ENCODE data around the gene KRTAP20-2. TPM values are rescaled to one million over a fixed set of nuclear protein-coding genes. Genes with fewer than 3 reads are reported as not detected.

Gene KRTAP20-2
- not detected in 2 replicates for total RNA-seq (2014; rRNA removed; shearing (Covaris generic))

DNA sequence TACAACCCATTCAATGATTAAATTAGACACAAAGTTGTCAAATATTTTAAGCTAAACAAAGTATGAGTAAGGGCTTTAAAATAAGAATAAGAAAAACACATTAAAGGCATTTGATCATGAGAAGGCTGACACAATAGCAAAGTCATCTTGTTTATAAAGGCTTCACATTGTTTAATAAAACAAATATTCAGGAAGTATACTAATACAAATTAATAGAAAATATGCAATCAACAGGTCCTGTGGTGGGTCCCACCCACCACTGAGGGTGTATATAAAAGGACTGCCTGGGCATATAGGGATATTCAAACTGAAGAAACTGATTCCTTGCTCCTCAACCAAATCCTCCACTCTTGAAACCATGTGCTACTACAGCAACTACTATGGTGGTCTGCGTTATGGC, at the start of gene KRTAP20-2:
KRTAP20-2 (plus strand) TSS at position 301 of the 400 bp plus-strand sequence; CDS start at position 359, 58 bp downstream.
- Histone ChIP-seq H3K36me3 (replicated peaks; ENCODE audit: control insufficient read depth, insufficient read depth, low read length) (no peaks in the 10 kb centered on the region), H3K27me3 (ENCODE audit: control insufficient read depth, insufficient read depth, low read length) (no peaks in the 10 kb centered on the region), H3K4me3 (ENCODE audit: insufficient read depth, low read depth, low read length) (no peak within 1 kb of the TSS)
- DNase-seq: no peak

DNA sequence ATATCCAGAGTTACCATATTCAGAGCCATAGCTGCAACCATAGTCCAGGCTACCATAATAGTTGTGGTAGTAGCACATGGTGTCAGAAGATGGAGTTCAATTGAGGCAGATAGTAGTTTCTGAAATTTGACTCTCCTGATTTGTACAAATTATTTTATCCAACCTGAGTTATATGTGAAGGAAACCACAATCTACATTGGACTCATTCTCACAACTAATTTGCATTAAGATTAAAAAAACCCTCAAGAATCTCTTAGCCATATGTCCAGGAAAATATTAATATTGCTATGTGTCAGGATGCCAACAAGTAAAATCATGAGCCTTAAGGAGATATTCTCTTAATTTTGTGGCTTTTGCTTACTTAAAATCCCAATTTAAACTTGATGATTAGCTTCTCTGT, 44.7 kb upstream of the KRTAP20-2 start, which contains the start of gene KRTAP22-2:
KRTAP22-2 (minus strand) TSS at position 101 of the 400 bp plus-strand sequence.
- DNase-seq: no peak
- no peak within 1 kb of the TSS for H3K4me3 ChIP-seq (ENCODE audit: insufficient read depth, low read depth, low read length)
- H3K27me3 ChIP-seq (ENCODE audit: control insufficient read depth, insufficient read depth, low read length): no peaks in the 10 kb centered on the region
- no peaks in the 10 kb centered on the region for H3K36me3 ChIP-seq (replicated peaks; ENCODE audit: control insufficient read depth, insufficient read depth, low read length)

DNA sequence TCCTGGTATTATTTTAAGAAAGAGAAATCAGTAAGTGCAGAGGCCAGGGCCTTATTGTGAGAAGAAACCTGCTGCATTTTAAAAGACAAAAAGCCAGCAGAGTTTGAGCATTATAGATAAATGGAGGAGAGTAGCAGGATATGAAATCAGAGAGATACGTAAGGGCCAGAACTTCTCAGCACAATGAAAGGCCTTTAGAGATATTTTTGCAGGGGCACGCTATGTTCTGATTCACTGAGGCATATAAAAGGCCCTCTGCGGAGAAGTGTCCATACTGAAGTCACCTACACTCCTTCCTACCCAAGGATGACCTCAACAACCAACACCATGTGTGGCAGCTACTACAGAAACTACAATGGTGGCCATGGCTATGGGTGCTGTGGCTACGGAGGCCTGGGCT, 42.9 kb upstream of the KRTAP20-2 start, which contains the start of gene KRTAP6-3:
KRTAP6-3 (plus strand) TSS at position 301 of the 400 bp plus-strand sequence; CDS start at position 307, 6 bp downstream.
- no peak for DNase-seq

GRCh38 chr21:30598802-30599201, 36.2 kb upstream of the KRTAP20-2 start, which contains the start of gene KRTAP6-2:
KRTAP6-2 (minus strand) TSS chr21:30598902; CDS start chr21:30598874, 28 bp downstream.
- Histone ChIP-seq H3K4me3 (ENCODE audit: insufficient read depth, low read depth, low read length) (no peak within 1 kb of the TSS), H3K27me3 (ENCODE audit: control insufficient read depth, insufficient read depth, low read length) (no peaks in the 10 kb centered on the region), H3K36me3 (replicated peaks; ENCODE audit: control insufficient read depth, insufficient read depth, low read length) (no peaks in the 10 kb centered on the region)
- DNase-seq: no peak

More for the DNA sequence above, 42.9 kb upstream of the KRTAP20-2 start, which contains the start of gene KRTAP6-3:
- Histone ChIP-seq H3K36me3 (replicated peaks; ENCODE audit: control insufficient read depth, insufficient read depth, low read length) (no peaks in the 10 kb centered on the region), H3K27me3 (ENCODE audit: control insufficient read depth, insufficient read depth, low read length) (no peaks in the 10 kb centered on the region), H3K4me3 (ENCODE audit: insufficient read depth, low read depth, low read length) (no peak within 1 kb of the TSS)

- Histone ChIP-seq H3K27me3 (ENCODE audit: control insufficient read depth, insufficient read depth, low read length) (no peaks in the 10 kb centered on the region), H3K4me3 (ENCODE audit: insufficient read depth, low read depth, low read length) (no peak within 1 kb of the TSS), H3K36me3 (replicated peaks; ENCODE audit: control insufficient read depth, insufficient read depth, low read length) (no peaks in the 10 kb centered on the region)
- DNase-seq: no peak
These were observed 34.2 kb upstream of the KRTAP20-2 start, which contains the start of gene KRTAP22-1 for GRCh38 chr21:30600787-30601186. KRTAP22-1 (plus strand) TSS chr21:30601087.

DNA sequence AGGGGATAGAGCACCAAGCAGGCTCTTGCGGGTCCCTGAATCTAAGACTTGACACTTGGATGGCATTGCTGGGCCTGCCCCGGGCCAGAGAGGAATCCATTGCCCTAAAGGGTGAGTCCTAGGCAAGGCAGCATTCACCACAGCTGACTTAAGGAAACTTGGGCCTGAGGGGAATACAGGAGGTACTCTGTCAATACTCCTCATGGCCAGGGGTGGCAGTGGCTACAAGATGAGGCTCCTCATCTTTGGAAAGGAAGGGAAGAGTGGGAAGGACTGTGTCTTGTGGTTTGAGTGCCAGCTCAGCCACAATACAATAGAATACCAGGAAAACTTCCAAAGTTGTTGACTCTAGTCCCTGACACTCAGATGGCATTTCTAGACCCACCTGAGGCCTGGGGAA, 29.0 kb upstream of the KRTAP20-2 start:
- H3K4me3 ChIP-seq (ENCODE audit: insufficient read depth, low read depth, low read length): no peak overlapping the region
- H3K27me3 ChIP-seq (ENCODE audit: control insufficient read depth, insufficient read depth, low read length): no peaks in the 10 kb centered on the region
- no peaks in the 10 kb centered on the region for H3K36me3 ChIP-seq (replicated peaks; ENCODE audit: control insufficient read depth, insufficient read depth, low read length)
- peak; percentile 9 for DNase-seq

DNA sequence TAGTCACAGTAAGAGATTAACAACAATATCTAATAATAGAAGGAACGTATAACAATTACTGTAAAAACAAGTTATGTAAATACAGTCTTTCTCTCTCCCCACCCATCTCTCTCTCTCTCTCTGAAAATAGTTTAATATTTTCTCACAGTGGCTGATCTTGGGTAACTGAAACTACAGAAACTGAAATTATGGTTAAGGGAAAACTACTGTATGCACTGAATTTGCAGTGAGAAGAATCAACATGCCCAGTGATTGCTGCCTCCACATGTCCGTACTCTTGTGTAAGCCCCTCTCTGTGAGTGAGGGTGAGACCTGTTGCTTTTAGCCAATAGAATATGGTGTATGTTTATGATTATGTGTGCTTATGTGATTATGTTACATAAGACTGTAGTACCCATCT, 22.9 kb upstream of the KRTAP20-2 start:
- H3K27me3 ChIP-seq (ENCODE audit: control insufficient read depth, insufficient read depth, low read length): no peaks in the 10 kb centered on the region
- H3K4me3 ChIP-seq (ENCODE audit: insufficient read depth, low read depth, low read length): no peak overlapping the region
- no peak for DNase-seq
- H3K36me3 ChIP-seq (replicated peaks; ENCODE audit: control insufficient read depth, insufficient read depth, low read length): no peaks in the 10 kb centered on the region

- Histone ChIP-seq H3K4me3 (ENCODE audit: insufficient read depth, low read depth, low read length) (no peak within 1 kb of the TSS), H3K27me3 (ENCODE audit: control insufficient read depth, insufficient read depth, low read length) (no peaks in the 10 kb centered on the region), H3K36me3 (replicated peaks; ENCODE audit: control insufficient read depth, insufficient read depth, low read length) (no peaks in the 10 kb centered on the region)
- DNase-seq: no peak
These were observed 21.2 kb upstream of the KRTAP20-2 start, which contains the start of gene KRTAP6-1 for GRCh38 chr21:30613836-30614235. KRTAP6-1 (minus strand) TSS chr21:30613930; CDS start chr21:30613904, 26 bp downstream.

GRCh38 chr21:30615199-30615598, 19.8 kb upstream of the KRTAP20-2 start:
- H3K4me3 ChIP-seq (ENCODE audit: insufficient read depth, low read depth, low read length): no peak overlapping the region
- H3K36me3 ChIP-seq (replicated peaks; ENCODE audit: control insufficient read depth, insufficient read depth, low read length): no peaks in the 10 kb centered on the region
- no peaks in the 10 kb centered on the region for H3K27me3 ChIP-seq (ENCODE audit: control insufficient read depth, insufficient read depth, low read length)
- no peak for DNase-seq

GRCh38 chr21:30616125-30616524, 18.9 kb upstream of the KRTAP20-2 start, which contains the start of gene KRTAP20-1:
KRTAP20-1 (plus strand) TSS chr21:30616425; CDS start chr21:30616455, 30 bp downstream.
- Histone ChIP-seq H3K4me3 (ENCODE audit: insufficient read depth, low read depth, low read length) (no peak within 1 kb of the TSS), H3K36me3 (replicated peaks; ENCODE audit: control insufficient read depth, insufficient read depth, low read length) (no peaks in the 10 kb centered on the region), H3K27me3 (ENCODE audit: control insufficient read depth, insufficient read depth, low read length) (no peaks in the 10 kb centered on the region)
- DNase-seq: no peak

DNA sequence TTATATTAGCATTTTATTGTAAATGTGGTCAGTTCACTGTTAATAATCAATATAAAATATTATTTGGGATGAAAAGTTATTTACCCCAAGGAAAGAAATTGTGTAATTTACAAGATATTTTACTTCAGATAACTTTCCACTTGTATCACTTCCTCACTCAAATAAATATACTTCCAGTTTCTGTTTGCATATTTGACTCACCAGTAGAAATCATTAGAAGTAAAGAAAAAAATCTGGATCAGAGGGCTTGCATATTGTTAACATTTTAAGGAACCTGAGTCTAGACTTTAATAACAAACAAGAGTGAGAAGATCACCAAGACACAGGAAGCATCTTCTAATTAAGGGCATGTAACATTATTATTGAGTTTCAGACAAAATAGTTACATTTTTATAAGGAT, 14.9 kb upstream of the KRTAP20-2 start:
- no peak for DNase-seq
- H3K27me3 ChIP-seq (ENCODE audit: control insufficient read depth, insufficient read depth, low read length): no peaks in the 10 kb centered on the region
- no peaks in the 10 kb centered on the region for H3K36me3 ChIP-seq (replicated peaks; ENCODE audit: control insufficient read depth, insufficient read depth, low read length)
- no peak overlapping the region for H3K4me3 ChIP-seq (ENCODE audit: insufficient read depth, low read depth, low read length)

DNA sequence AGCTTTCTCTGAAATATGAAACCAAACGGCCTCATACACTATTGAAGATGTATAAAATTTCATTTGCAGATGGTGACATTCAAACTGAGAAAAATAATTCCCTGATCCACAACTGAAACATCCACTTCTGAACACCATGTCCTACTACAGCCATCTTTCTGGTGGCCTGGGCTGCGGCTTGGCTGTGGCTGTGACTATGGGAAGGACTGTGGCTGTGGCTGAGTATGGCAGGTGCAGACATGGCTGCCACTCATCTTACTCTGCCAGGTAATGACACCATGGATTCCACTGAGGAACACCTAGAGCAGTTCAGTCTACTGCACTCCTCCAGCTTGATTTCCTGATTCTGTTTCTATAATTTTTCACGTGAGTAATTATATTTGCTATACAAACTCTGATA, 14.5 kb upstream of the KRTAP20-2 start, which contains the start of gene KRTAP20-4:
KRTAP20-4 (plus strand) TSS at position 106 of the 400 bp plus-strand sequence.
- Histone ChIP-seq H3K4me3 (ENCODE audit: insufficient read depth, low read depth, low read length) (no peak within 1 kb of the TSS), H3K27me3 (ENCODE audit: control insufficient read depth, insufficient read depth, low read length) (no peaks in the 10 kb centered on the region), H3K36me3 (replicated peaks; ENCODE audit: control insufficient read depth, insufficient read depth, low read length) (no peaks in the 10 kb centered on the region)
- DNase-seq: no peak

- no peak for DNase-seq
- H3K4me3 ChIP-seq (ENCODE audit: insufficient read depth, low read depth, low read length): no peak overlapping the region
- H3K36me3 ChIP-seq (replicated peaks; ENCODE audit: control insufficient read depth, insufficient read depth, low read length): no peaks in the 10 kb centered on the region
- no peaks in the 10 kb centered on the region for H3K27me3 ChIP-seq (ENCODE audit: control insufficient read depth, insufficient read depth, low read length)
These were observed 11.6 kb upstream of the KRTAP20-2 start for GRCh38 chr21:30623362-30623761.

- Histone ChIP-seq H3K36me3 (replicated peaks; ENCODE audit: control insufficient read depth, insufficient read depth, low read length) (no peaks in the 10 kb centered on the region), H3K27me3 (ENCODE audit: control insufficient read depth, insufficient read depth, low read length) (no peaks in the 10 kb centered on the region), H3K4me3 (ENCODE audit: insufficient read depth, low read depth, low read length) (no peak overlapping the region)
- DNase-seq: no peak
These were observed 9.4 kb upstream of the KRTAP20-2 start for GRCh38 chr21:30625449-30626165.

DNA sequence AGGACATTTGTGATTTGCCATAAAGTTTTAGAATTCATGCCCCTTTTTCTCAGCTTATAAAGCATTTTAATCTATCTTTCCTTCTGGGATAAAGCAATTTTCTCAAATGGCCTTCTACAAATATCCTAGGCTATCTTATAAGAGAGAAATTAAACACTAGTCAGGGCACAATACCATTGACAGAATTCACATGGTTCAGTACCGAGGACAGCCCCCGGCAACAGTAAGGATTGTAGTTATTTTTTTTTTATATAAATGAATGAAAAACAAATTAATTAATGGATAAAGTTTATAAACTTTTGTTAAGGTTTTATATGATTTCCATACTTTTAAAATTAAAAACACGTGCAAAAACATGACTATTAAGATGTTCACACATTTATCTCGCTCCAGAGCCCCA, 6.9 kb upstream of the KRTAP20-2 start:
- H3K36me3 ChIP-seq (replicated peaks; ENCODE audit: control insufficient read depth, insufficient read depth, low read length): no peaks in the 10 kb centered on the region
- no peaks in the 10 kb centered on the region for H3K27me3 ChIP-seq (ENCODE audit: control insufficient read depth, insufficient read depth, low read length)
- no peak for DNase-seq
- no peak overlapping the region for H3K4me3 ChIP-seq (ENCODE audit: insufficient read depth, low read depth, low read length)
